CD4-positive, alpha-beta T cell (primary cell): Measurements from ENCODE around the gene SCAF1. TPM values are rescaled to one million over a fixed set of nuclear protein-coding genes. Genes with fewer than 3 reads are reported as not detected.

Source experiments
- ATAC-seq: fragments of 200-7000 bp; cut with Tn5 transposase; one replicate; pipeline ENCODE4 v1.10.0; 2022; ENCODE audit warnings: mild to moderate bottlenecking; ENCODE audit not compliant: poor library complexity
- CTCF ChIA-PET: fragments of 350-600 bp; sonication (Branson Sonifier 250); formaldehyde crosslinking; loops from one replicate; lab custom pipeline; 2021; ENCODE audit warnings: antibody characterized with exemption, inconsistent platforms; lab: Charles Lee
- POLR2A ChIA-PET: fragments of 350-600 bp; sonication (Branson Sonifier 250); formaldehyde crosslinking; loops from one replicate; lab custom pipeline; 2021; ENCODE audit warnings: antibody characterized with exemption, inconsistent platforms; lab: Charles Lee
- DNase-seq, 14 experiments: peaks; one replicate each; pipeline ENCODE4 v3.0.0-alpha.2; 2013 to 2020; ENCODE audit warnings: mixed read lengths in 2 of 14
- H3K27ac ChIP-seq, 2 donors: one replicate each; pipeline versions ENCODE4 v1.5.1 to v1.7.0; 2013; ENCODE audit warnings: low read length in 2 of 2, low read depth in 1 of 2, mild to moderate bottlenecking in 1 of 2
- H3K27me3 ChIP-seq, 2 experiments: 1 replicate in 1 of 2; 2 replicates in 1 of 2; pipeline versions ENCODE4 v1.6.1 to v1.7.0; 2013; ENCODE audit warnings: low read length in 2 of 2, control low read depth in 1 of 2, mild to moderate bottlenecking in 1 of 2, moderate library complexity in 1 of 2; ENCODE audit not compliant: insufficient read depth in 2 of 2, control insufficient read depth in 1 of 2
- H3K36me3 ChIP-seq: one replicate; pipeline ENCODE4 v1.6.1; 2013; ENCODE audit warnings: low read length, control low read depth; ENCODE audit not compliant: insufficient read depth
- H3K4me1 ChIP-seq: one replicate; pipeline ENCODE4 v1.6.1; 2013; ENCODE audit warnings: low read length, control low read depth; ENCODE audit not compliant: insufficient read depth
- H3K4me3 ChIP-seq: one replicate; pipeline ENCODE4 v1.5.1; 2013; ENCODE audit warnings: mild to moderate bottlenecking, low read length, moderate library complexity
- H3K9me3 ChIP-seq, 2 experiments: 1 replicate in 1 of 2; 2 replicates in 1 of 2; pipeline versions ENCODE4 v1.6.1 to v1.7.0; 2013; ENCODE audit warnings: low read length in 2 of 2, mild to moderate bottlenecking in 2 of 2, control low read depth in 1 of 2, moderate library complexity in 1 of 2; ENCODE audit not compliant: control insufficient read depth in 1 of 2, insufficient read depth in 1 of 2
- H3K27ac Mint-ChIP-seq: one replicate; pipeline ENCODE4 v1.8.0; 2020; ENCODE audit warnings: mixed read lengths
- H3K27me3 Mint-ChIP-seq: one replicate; pipeline ENCODE4 v1.8.0; 2021; ENCODE audit warnings: mixed read lengths
- H3K36me3 Mint-ChIP-seq: one replicate; pipeline ENCODE4 v1.8.0; 2021; ENCODE audit warnings: low read depth, mixed read lengths
- H3K4me1 Mint-ChIP-seq: one replicate; pipeline ENCODE4 v1.8.0; 2021; ENCODE audit warnings: low read depth, mixed read lengths
- H3K4me3 Mint-ChIP-seq: one replicate; pipeline ENCODE4 v1.8.0; 2020; ENCODE audit warnings: mild to moderate bottlenecking, mixed read lengths
- H3K9me3 Mint-ChIP-seq: one replicate; pipeline ENCODE4 v1.8.0; 2020; ENCODE audit warnings: mixed read lengths
- CTCF ChIP-seq: fragments of 200-600 bp; IDR thresholded peaks from one replicate; pipeline ENCODE4 v1.8.0; 2022; ENCODE audit warnings: antibody characterized with exemption, mild to moderate bottlenecking
- intact Hi-C, 2 experiments: fragments of 100-400 bp; cut with DNase I in 1 of 2; cut with micrococcal nuclease in 1 of 2; formaldehyde crosslinking; loops; one replicate each; pipeline versions ENCODE4 v1.15.1 to v1.9.0; 2023 to 2025; cut with DNase I, micrococcal nuclease
- total RNA-seq, 174 experiments: library from RNA in 2 of 174; stranded (reverse) in 2 of 174; gene quantifications; one replicate each; pipeline ENCODE4 v1.2.3 and lab custom pipeline; 2021 to 2026

Gene SCAF1
- total RNA-seq, 2 experiments from 2014 or later: 30.6 to 34.8 TPM

- peaks cover 36% of the 10 kb centered on the region for H3K36me3 ChIP-seq
- H3K27ac ChIP-seq: no peak overlapping the region
- H3K27me3 Mint-ChIP-seq: peaks cover 20% of the 10 kb centered on the region
- H3K4me3 Mint-ChIP-seq: no peak overlapping the region
- H3K4me3 ChIP-seq: no peak overlapping the region
- H3K9me3 ChIP-seq: peaks cover 0 to 5% of the 10 kb centered on the region in 2 experiments
- ATAC-seq (no peak), DNase-seq (no peak)
- H3K4me1 ChIP-seq: peaks cover 33% of the 10 kb centered on the region
- H3K9me3 Mint-ChIP-seq: no peaks in the 10 kb centered on the region
- no peak overlapping the region for H3K27ac Mint-ChIP-seq
- ChIA-PET POLR2A (interaction anchor here (0.7 kb wide), 1 partner anchor 11 kb away, joined by 3 read pairs; no protein-coding TSS in a partner anchor), CTCF (no interaction called here)
- peaks cover 21% of the 10 kb centered on the region for H3K4me1 Mint-ChIP-seq
- no peak for TF ChIP-seq CTCF
- H3K27me3 ChIP-seq: peaks cover 14 to 15% of the 10 kb centered on the region in 2 experiments
- peaks cover 49% of the 10 kb centered on the region for H3K36me3 Mint-ChIP-seq
- intact Hi-C loops: no loop called here
Observed at GRCh38 chr19:49687566-49688316, 45.7 kb downstream of the SCAF1 start.

- H3K27me3 Mint-ChIP-seq: peaks cover 20% of the 10 kb centered on the region
- ChIA-PET POLR2A (interaction anchor here (1.5 kb wide), 1 partner anchor 8 kb away, joined by 3 read pairs; no protein-coding TSS in a partner anchor), CTCF (interaction anchor here (1.0 kb wide), 1 partner anchor 10 kb away, joined by 3 read pairs; no protein-coding TSS in a partner anchor)
- H3K27ac Mint-ChIP-seq: no peak overlapping the region
- Histone ChIP-seq H3K27me3 (peaks cover 14 to 15% of the 10 kb centered on the region in 2 experiments), H3K27ac (no peak overlapping the region), H3K36me3 (peaks cover 31% of the 10 kb centered on the region), H3K9me3 (peaks cover 0 to 5% of the 10 kb centered on the region in 2 experiments), H3K4me1 (peaks cover 32% of the 10 kb centered on the region), H3K4me3 (no peak overlapping the region)
- ATAC-seq (no peak), DNase-seq (no peak)
- H3K36me3 Mint-ChIP-seq: peaks cover 41% of the 10 kb centered on the region
- H3K4me3 Mint-ChIP-seq: no peak overlapping the region
- peaks cover 21% of the 10 kb centered on the region for H3K4me1 Mint-ChIP-seq
- H3K9me3 Mint-ChIP-seq: no peaks in the 10 kb centered on the region
- TF ChIP-seq CTCF: no peak
- intact Hi-C loops: no loop called here
Observed at GRCh38 chr19:49688531-49689132, 46.6 kb downstream of the SCAF1 start.

GRCh38 chr19:49689133-49690078, 47.4 kb downstream of the SCAF1 start, which contains the start of gene ADM5:
Gene ADM5, plus strand, starts transcription at chr19:49689594. Its CDS starts 244 bp downstream, at chr19:49689838.
- H3K4me3 Mint-ChIP-seq: peak within 1 kb of the TSS; percentile 85
- H3K27me3 ChIP-seq: peaks cover 14 to 15% of the 10 kb centered on the region in 2 experiments
- TF ChIP-seq CTCF: peak; percentile 57
- peaks cover 23% of the 10 kb centered on the region for H3K36me3 ChIP-seq
- peaks cover 21% of the 10 kb centered on the region for H3K4me1 Mint-ChIP-seq
- no peaks in the 10 kb centered on the region for H3K9me3 Mint-ChIP-seq
- ATAC-seq (peak; percentile 62), DNase-seq (peak in 9 of 14 experiments; percentile 28 to 74 (median 44))
- peaks cover 25% of the 10 kb centered on the region for H3K27me3 Mint-ChIP-seq
- peak within 1 kb of the TSS; percentile 56 for H3K4me3 ChIP-seq
- peaks cover 0 to 5% of the 10 kb centered on the region in 2 experiments for H3K9me3 ChIP-seq
- H3K36me3 Mint-ChIP-seq: peaks cover 34% of the 10 kb centered on the region
- intact Hi-C loops: loop anchor here in 1 of 2 experiments (1.0 kb wide), 1 partner anchor 22 kb away; no protein-coding TSS in a partner anchor
- no peak within 1 kb of the TSS for H3K27ac ChIP-seq
- peak within 1 kb of the TSS; percentile 24 for H3K27ac Mint-ChIP-seq
- ChIA-PET POLR2A (interaction anchor here (1.5 to 2.0 kb wide), 4 partner anchors 9 to 77 kb away, joined by 3 to 6 read pairs (median 6); partner anchors contain the start of gene AP2A1), CTCF (interaction anchor here (1.0 kb wide), 1 partner anchor 11 kb away, joined by 3 read pairs; no protein-coding TSS in a partner anchor)
- peaks cover 30% of the 10 kb centered on the region for H3K4me1 ChIP-seq
